GF-D8 (cell line): Measurements from ENCODE around the gene PIK3CB.
"Not testable (repeated sequence)": the region's sequence is repeated elsewhere in the genome, so short reads cannot be mapped to it uniquely, and the experiment has no call there.

Source experiments
- DNase-seq: peaks from one replicate; lab custom pipeline; 2025; lab: John Stamatoyannopoulos, UW

Gene PIK3CB

DNA sequence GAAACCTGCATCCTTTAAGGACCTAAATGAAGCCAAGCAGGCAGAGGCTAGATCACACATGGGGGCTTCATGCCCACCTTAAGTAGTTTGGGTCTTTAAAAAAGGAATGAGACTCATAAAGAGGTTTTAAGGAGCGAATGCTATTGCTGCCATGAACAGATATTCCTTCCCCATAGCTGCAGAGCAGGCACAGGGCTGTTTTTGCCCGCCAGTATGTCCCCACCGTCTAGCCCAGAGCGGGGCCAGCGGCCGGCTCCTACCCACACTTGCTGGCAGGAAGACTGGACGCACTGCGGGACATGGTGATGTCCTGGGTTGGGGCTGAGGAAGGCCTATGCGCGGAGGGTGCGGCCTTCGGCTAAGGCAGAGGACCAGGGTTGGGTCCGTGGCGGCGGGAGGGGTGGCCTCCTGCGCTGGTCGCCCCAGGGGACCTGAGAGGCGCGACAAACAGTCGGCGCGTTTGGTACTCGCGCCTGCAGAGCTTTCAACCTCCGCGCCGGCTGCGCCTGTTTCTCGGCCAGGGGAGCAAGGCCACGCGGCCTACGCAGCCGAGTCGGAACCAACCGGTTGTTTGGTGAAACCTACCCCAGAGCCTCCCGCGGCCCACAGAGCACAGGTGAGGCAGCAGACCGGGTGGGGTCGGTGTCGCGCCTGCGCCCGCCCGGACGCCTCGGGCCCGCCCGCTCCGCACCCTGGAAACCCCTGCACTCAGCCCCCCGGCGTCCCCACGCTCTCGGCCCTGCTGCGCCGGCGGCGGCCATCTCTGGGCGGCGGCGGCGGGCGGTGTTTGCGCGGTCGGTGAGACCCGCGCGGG lies 226.2 kb downstream of the PIK3CB start, which contains the start of gene FAIM:
Gene FAIM (plus strand): TSS at position 450 of the 814 bp plus-strand sequence. CDS start 10,956 bp downstream, outside the sequence.
- DNase-seq: peak; percentile 37

DNA sequence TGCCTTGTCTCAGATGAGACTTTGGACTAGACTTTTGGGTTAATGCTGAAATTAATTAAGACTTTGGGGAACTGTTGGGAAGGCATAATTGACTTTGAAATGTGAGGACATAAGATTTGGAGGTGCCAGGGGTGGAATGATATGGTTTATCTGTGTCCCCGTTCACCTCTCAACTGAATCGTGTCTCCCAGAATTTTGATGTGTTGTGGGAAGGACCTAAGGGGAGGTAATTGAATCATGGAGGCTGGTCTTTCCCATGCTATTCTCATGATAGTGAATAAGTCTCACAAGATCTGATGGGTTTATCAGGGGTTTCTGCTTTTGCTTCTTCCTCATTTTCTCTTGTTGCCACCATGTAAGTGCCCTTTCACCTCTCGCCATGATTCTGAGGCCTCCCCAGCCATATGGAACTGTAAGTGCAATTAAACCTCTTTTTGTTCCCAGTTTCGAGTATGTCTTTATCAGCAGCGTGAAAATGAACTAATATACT lies 230.6 kb downstream of the PIK3CB start:
- not testable (repeated sequence) for DNase-seq
